DND-41 (cell line): ENCODE data around the gene WNT2.

Experiments used
- ATAC-seq: fragments of 200-7000 bp; cut with Tn5 transposase; 3 replicates; pipeline ENCODE4 v1.9.1; 2021; ENCODE audit warnings: low read depth; ENCODE audit not compliant: insufficient read depth
- DNase-seq: peaks from one replicate; pipeline ENCODE4 v3.0.0-alpha.2; 2020
- H2AFZ ChIP-seq: 2 replicates; pipeline ENCODE4 v1.6.0; 2012; ENCODE audit warnings: low read depth, low read length
- H3K27ac ChIP-seq: 2 replicates; pipeline ENCODE4 v1.5.1; 2012; ENCODE audit warnings: low read length, inconsistent platforms
- H3K27me3 ChIP-seq: fragments of 200-600 bp; sonication (generic); 2 replicates; pipeline ENCODE4 v1.6.0; 2012; ENCODE audit warnings: low read length, mild to moderate bottlenecking, inconsistent platforms; ENCODE audit not compliant: insufficient read depth, poor library complexity
- H3K36me3 ChIP-seq: 2 replicates; pipeline ENCODE4 v1.5.1; 2012; ENCODE audit warnings: low read length, inconsistent platforms; ENCODE audit not compliant: insufficient read depth
- H3K4me1 ChIP-seq: 2 replicates; pipeline ENCODE4 v1.5.1; 2012; ENCODE audit warnings: mild to moderate bottlenecking, low read length; ENCODE audit not compliant: insufficient read depth
- H3K4me2 ChIP-seq: 2 replicates; pipeline ENCODE4 v1.6.0; 2012; ENCODE audit warnings: mild to moderate bottlenecking, moderate library complexity, low read length, inconsistent platforms; ENCODE audit not compliant: insufficient read depth
- H3K4me3 ChIP-seq, 2 experiments: fragments of 200-600 bp in 1 of 2; shearing (Covaris generic) in 1 of 2; 2 replicates each; pipeline ENCODE4 v1.5.1; 2012 to 2016; ENCODE audit warnings: inconsistent platforms in 2 of 2, low read length in 2 of 2, mild to moderate bottlenecking in 2 of 2, low read depth in 1 of 2, moderate library complexity in 1 of 2
- H3K79me2 ChIP-seq: 2 replicates; pipeline ENCODE4 v1.6.0; 2012; ENCODE audit warnings: low read length, inconsistent platforms; ENCODE audit not compliant: insufficient read depth
- H3K9ac ChIP-seq: 2 replicates; pipeline ENCODE4 v1.6.0; 2012; ENCODE audit warnings: low read depth, mild to moderate bottlenecking, inconsistent platforms, low read length, moderate library complexity
- H3K9me3 ChIP-seq: 2 replicates; pipeline ENCODE4 v1.5.1; 2012; ENCODE audit warnings: low read length, moderate library complexity, mild to moderate bottlenecking, inconsistent platforms; ENCODE audit not compliant: insufficient read depth, severe bottlenecking
- H4K20me1 ChIP-seq: 2 replicates; pipeline ENCODE4 v1.6.0; 2012; ENCODE audit warnings: low read length; ENCODE audit not compliant: insufficient read depth
- EZH2 ChIP-seq: IDR thresholded peaks from 3 replicates; pipeline ENCODE4 v1.6.1; 2012; ENCODE audit warnings: borderline replicate concordance, low read depth, mild to moderate bottlenecking, moderate library complexity, low read length, inconsistent platforms; ENCODE audit not compliant: severe bottlenecking
- TF ChIP-seq, protein P1 (sequence below): IDR thresholded peaks from 2 replicates; pipeline ENCODE4 v1.5.1; 2012; ENCODE audit warnings: borderline replicate concordance, low read length, moderate library complexity, mild to moderate bottlenecking; ENCODE audit not compliant: poor library complexity, severe bottlenecking; ENCODE audit errors: extremely low read depth

WNT2 gene

DNA sequence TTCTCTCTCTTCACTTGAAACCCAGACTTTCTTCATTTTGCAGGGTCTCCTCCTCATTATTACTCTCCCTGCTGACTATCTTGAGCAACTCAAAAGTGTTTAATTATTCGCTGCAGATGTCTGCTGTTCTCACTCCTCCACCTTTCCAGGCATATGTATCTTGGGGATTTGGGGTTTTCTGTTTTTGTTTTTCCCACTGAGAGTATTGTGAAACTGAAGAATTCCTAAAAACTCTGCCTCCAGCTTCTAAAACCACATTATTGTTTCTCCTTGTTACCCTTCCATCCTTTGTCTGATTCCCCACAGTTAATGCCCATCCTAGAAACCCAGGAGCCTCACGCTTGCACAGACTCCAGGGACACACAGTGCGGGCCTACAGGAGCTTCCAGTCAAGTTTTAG lies 51.3 kb downstream of the WNT2 start:
- DNase-seq (no peak), ATAC-seq (no peak)
- Histone ChIP-seq H3K27me3 (peaks cover 18% of the 10 kb centered on the region), H3K4me1 (no peaks in the 10 kb centered on the region), H3K27ac (no peak overlapping the region), H3K4me3 (no peak overlapping the region), H3K36me3 (no peaks in the 10 kb centered on the region), H3K9me3 (no peaks in the 10 kb centered on the region), H3K79me2 (no peaks in the 10 kb centered on the region), H3K9ac (no peak overlapping the region), H4K20me1 (no peaks in the 10 kb centered on the region), H2AFZ (no peak overlapping the region), H3K4me2 (no peak overlapping the region)
- no peak for TF ChIP-seq EZH2
- TF ChIP-seq, protein P1, sequence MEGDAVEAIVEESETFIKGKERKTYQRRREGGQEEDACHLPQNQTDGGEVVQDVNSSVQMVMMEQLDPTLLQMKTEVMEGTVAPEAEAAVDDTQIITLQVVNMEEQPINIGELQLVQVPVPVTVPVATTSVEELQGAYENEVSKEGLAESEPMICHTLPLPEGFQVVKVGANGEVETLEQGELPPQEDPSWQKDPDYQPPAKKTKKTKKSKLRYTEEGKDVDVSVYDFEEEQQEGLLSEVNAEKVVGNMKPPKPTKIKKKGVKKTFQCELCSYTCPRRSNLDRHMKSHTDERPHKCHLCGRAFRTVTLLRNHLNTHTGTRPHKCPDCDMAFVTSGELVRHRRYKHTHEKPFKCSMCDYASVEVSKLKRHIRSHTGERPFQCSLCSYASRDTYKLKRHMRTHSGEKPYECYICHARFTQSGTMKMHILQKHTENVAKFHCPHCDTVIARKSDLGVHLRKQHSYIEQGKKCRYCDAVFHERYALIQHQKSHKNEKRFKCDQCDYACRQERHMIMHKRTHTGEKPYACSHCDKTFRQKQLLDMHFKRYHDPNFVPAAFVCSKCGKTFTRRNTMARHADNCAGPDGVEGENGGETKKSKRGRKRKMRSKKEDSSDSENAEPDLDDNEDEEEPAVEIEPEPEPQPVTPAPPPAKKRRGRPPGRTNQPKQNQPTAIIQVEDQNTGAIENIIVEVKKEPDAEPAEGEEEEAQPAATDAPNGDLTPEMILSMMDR: no peak

DNA sequence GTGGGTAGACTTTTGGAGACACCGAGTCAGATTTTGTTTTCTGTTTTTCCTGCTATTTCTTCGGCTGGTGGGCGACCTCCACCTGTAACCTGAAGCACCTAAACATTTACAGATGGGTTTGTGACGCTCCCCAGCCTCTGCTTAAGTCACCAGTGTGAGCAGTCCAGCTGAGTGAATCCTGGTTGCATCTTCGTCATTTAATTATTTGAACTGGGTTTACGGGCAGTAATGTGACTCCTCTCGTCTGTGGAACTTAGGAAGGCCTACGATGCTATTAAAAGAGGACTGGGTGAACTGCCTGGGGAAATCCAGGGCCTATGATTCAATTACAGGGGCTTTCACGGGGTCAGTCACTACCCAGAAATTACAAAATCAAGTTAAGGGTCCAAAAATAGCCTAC lies 52.5 kb downstream of the WNT2 start:
- no peak for ATAC-seq
- Histone ChIP-seq H3K9ac (no peak overlapping the region), H3K9me3 (no peaks in the 10 kb centered on the region), H3K36me3 (no peaks in the 10 kb centered on the region), H2AFZ (no peak overlapping the region), H3K27ac (no peak overlapping the region), H3K4me3 (no peak overlapping the region), H3K4me1 (no peaks in the 10 kb centered on the region), H3K4me2 (no peak overlapping the region), H4K20me1 (no peaks in the 10 kb centered on the region), H3K27me3 (peaks cover 18% of the 10 kb centered on the region), H3K79me2 (no peaks in the 10 kb centered on the region)
- TF ChIP-seq EZH2: no peak
- TF ChIP-seq, protein P1: no peak
- DNase-seq: no peak

DNA sequence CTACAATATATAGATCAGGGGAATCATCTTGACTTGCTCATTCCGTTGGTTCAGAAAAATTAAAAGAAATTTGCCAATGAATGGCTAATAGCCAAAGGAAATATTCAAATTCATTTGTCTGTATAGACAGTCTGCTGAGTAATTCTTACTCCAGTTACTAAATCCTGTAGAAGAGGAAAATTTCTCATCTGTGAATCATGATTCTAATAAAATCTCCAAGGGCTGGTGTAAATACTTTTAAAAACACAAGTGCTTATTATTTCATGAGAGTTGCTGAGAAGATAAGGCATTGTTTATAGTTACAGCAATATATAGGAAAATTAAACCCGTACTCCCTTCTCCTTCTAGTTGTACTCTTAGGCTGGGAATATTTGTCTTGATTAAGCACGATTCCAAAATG lies 53.0 kb downstream of the WNT2 start:
- Histone ChIP-seq H3K4me3 (no peak overlapping the region), H3K27me3 (peaks cover 18% of the 10 kb centered on the region), H3K36me3 (no peaks in the 10 kb centered on the region), H3K27ac (no peak overlapping the region), H4K20me1 (no peaks in the 10 kb centered on the region), H3K79me2 (no peaks in the 10 kb centered on the region), H3K4me1 (no peaks in the 10 kb centered on the region), H3K4me2 (no peak overlapping the region), H3K9me3 (no peaks in the 10 kb centered on the region), H2AFZ (no peak overlapping the region), H3K9ac (no peak overlapping the region)
- no peak for TF ChIP-seq EZH2
- TF ChIP-seq, protein P1: no peak
- DNase-seq (no peak), ATAC-seq (no peak)

DNA sequence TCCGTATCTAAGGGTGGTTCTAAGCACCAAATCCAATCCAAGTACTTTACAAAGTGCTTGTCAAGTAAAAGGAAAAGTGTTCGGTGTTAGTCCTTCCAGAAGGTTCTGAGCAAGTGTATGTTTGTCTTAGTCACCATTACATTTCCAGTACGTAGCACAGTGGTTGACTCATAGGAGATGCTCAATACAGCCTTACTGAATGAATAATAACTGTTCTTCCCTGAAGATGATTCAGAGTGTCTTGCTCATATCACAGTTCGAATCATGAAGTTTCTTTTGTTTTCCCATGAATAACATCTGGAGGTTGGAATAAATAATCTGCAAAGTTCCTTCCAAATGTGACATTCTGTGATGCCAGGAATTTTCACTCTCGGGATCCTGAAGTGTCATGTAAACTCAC lies 53.4 kb downstream of the WNT2 start:
- no peaks in the 10 kb centered on the region for H3K79me2 ChIP-seq
- DNase-seq: no peak
- ATAC-seq: no peak
- H3K4me2 ChIP-seq: no peak overlapping the region
- H3K27ac ChIP-seq: no peak overlapping the region
- no peaks in the 10 kb centered on the region for H3K36me3 ChIP-seq
- no peaks in the 10 kb centered on the region for H3K9me3 ChIP-seq
- no peak overlapping the region for H3K9ac ChIP-seq
- no peak overlapping the region for H2AFZ ChIP-seq
- no peak overlapping the region for H3K4me3 ChIP-seq
- TF ChIP-seq, protein P1: no peak
- H4K20me1 ChIP-seq: no peaks in the 10 kb centered on the region
- peaks cover 18% of the 10 kb centered on the region for H3K27me3 ChIP-seq
- no peaks in the 10 kb centered on the region for H3K4me1 ChIP-seq
